Measurements from ENCODE around the gene EIF3D. TPM values are rescaled to one million over a fixed set of nuclear protein-coding genes. Genes with fewer than 3 reads are reported as not detected.

EIF3D gene
- total RNA-seq, 6 experiments from 2014 or later = 34.9 to 141 (median 50.1) TPM

- intact Hi-C loops (cut with DNase I) = no loop called here
- H3K4me1 ChIP-seq = peaks cover 0 to 15% (median 2%) of the 10 kb centered on the region in 4 donors
- peaks cover 0 to 3% (median 0%) of the 10 kb centered on the region in 4 donors for H3K36me3 ChIP-seq
- no peak for TF ChIP-seq POLR2A (IDR thresholded peaks at IDR 0.05)
- TF ChIP-seq, protein P1, sequence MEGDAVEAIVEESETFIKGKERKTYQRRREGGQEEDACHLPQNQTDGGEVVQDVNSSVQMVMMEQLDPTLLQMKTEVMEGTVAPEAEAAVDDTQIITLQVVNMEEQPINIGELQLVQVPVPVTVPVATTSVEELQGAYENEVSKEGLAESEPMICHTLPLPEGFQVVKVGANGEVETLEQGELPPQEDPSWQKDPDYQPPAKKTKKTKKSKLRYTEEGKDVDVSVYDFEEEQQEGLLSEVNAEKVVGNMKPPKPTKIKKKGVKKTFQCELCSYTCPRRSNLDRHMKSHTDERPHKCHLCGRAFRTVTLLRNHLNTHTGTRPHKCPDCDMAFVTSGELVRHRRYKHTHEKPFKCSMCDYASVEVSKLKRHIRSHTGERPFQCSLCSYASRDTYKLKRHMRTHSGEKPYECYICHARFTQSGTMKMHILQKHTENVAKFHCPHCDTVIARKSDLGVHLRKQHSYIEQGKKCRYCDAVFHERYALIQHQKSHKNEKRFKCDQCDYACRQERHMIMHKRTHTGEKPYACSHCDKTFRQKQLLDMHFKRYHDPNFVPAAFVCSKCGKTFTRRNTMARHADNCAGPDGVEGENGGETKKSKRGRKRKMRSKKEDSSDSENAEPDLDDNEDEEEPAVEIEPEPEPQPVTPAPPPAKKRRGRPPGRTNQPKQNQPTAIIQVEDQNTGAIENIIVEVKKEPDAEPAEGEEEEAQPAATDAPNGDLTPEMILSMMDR (IDR thresholded peaks at IDR 0.05) = no peak
- 58% methylated on average over 7 of the region's 14 CpGs for WGBS (ENCODE audit: insufficient coverage, low coverage, low lambda C conversion rate, missing lambda C conversion rate)
- H3K9me3 ChIP-seq = no peaks in the 10 kb centered on the region
- DNase-seq (peak in 1 of 3 donors; percentile 56), ATAC-seq (no peak)
- no peaks in the 10 kb centered on the region for H3K27me3 ChIP-seq
- H3K27ac ChIP-seq = peak overlapping the region in 1 of 3 donors; percentile 24
- no peak overlapping the region for H3K4me3 ChIP-seq
These were observed 61.7 kb downstream of the EIF3D start for GRCh38 chr22:36467042-36467810.

DNA sequence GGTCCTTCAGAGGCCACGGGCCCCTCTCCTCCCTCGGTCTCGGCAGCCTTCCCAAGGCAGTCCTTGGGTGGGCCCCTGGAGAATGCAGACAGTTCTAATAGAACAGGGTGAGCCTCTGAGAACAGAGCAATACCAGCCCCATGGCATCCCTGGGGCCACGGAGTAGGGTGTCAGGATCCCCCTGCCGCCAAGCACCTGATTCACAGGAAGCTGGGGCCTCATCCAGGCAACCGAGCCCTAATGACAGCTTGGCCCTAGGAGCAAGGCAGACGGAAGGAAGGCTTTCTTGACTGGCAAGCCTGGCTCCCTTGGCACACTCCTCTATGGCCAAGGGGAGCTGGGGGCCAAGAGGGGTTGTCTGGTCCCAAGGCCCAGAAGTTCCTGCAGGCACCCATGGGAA lies 62.7 kb downstream of the EIF3D start:
- DNase-seq (no peak), ATAC-seq (no peak)
- peaks cover 0 to 15% (median 2%) of the 10 kb centered on the region in 4 donors for H3K4me1 ChIP-seq
- H3K27me3 ChIP-seq = no peaks in the 10 kb centered on the region
- 95% methylated on average over 3 of the region's 7 CpGs for WGBS (ENCODE audit: insufficient coverage, low coverage, low lambda C conversion rate, missing lambda C conversion rate)
- no peaks in the 10 kb centered on the region for H3K36me3 ChIP-seq
- TF ChIP-seq POLR2A (IDR thresholded peaks at IDR 0.05) = no peak
- TF ChIP-seq, protein P1 (IDR thresholded peaks at IDR 0.05) = no peak
- intact Hi-C loops (cut with DNase I) = no loop called here
- H3K27ac ChIP-seq = peak overlapping the region; percentile 71 to 81 (median 80)
- H3K4me3 ChIP-seq = no peak overlapping the region
- H3K9me3 ChIP-seq = no peaks in the 10 kb centered on the region

DNA sequence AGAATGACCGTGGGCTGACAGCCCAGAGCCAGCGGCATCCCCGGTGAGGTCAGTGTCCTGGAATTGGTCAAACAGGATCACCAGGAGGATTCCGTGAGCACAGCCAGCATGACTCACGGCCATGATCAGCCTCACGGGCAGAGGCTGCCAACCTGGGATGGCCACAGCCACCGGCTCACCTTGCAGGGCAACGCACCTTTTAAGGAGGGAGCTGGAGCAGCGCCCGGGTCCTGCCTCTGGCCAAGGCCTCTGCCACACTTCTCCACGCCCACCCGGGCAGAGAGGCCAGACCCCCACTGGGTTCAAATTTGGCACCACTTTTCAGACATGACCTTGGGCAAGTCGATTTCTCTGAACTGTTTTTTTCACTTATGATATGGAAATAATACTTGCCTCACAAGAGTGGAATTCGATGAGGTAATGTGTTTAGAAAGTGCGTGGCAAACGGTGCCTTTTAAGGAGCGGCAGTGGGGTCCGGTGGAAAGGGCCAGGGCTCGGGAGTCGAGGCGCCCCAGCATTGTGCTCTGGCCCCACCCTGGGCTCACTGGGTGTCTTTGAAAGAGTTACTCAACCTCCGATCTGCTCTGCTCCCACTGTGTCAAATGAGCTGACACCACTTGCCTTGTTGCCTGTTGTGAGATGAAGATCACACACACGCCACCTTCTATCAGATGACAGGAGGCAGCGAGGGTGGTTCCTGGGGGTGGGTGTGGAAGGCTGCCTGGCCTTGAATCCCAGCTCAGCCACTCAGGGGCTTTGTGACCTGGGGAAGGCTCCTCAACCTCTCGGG lies 63.5 kb downstream of the EIF3D start:
- Histone ChIP-seq H3K36me3 (no peaks in the 10 kb centered on the region), H3K27ac (peak overlapping the region; percentile 71 to 81 (median 80)), H3K27me3 (no peaks in the 10 kb centered on the region), H3K4me1 (peaks cover 0 to 15% (median 2%) of the 10 kb centered on the region in 4 donors), H3K4me3 (no peak overlapping the region), H3K9me3 (no peaks in the 10 kb centered on the region)
- TF ChIP-seq, protein P1 (IDR thresholded peaks at IDR 0.05) = no peak
- no peak for TF ChIP-seq POLR2A (IDR thresholded peaks at IDR 0.05)
- ATAC-seq = peak; percentile 80 to 90 (median 86)
- WGBS (ENCODE audit: insufficient coverage, low coverage, low lambda C conversion rate, missing lambda C conversion rate) = 35% methylated on average over 12 of the region's 25 CpGs
- intact Hi-C loops (cut with DNase I) = loop anchor here in 1 of 2 donors (2.0 kb wide), 1 partner anchor 79 kb away; the partner anchor contains the start of gene MYH9
- DNase-seq = peak; percentile 92 to 95 (median 93)

GRCh38 chr22:36464715-36465231 lies 64.2 kb downstream of the EIF3D start:
- DNase-seq (no peak), ATAC-seq (peak in 1 of 4 donors; percentile 1)
- no peaks in the 10 kb centered on the region for H3K27me3 ChIP-seq
- H3K4me3 ChIP-seq = no peak overlapping the region
- TF ChIP-seq POLR2A (IDR thresholded peaks at IDR 0.05) = no peak
- TF ChIP-seq, protein P1 (IDR thresholded peaks at IDR 0.05) = no peak
- no peaks in the 10 kb centered on the region for H3K36me3 ChIP-seq
- WGBS (ENCODE audit: insufficient coverage, low coverage, low lambda C conversion rate, missing lambda C conversion rate) = 80% methylated on average over 4 of the region's 20 CpGs
- peak overlapping the region; percentile 71 to 81 (median 80) for H3K27ac ChIP-seq
- H3K9me3 ChIP-seq = no peaks in the 10 kb centered on the region
- peaks cover 0 to 15% (median 2%) of the 10 kb centered on the region in 4 donors for H3K4me1 ChIP-seq
- intact Hi-C loops (cut with DNase I) = loop anchor here in 1 of 2 donors (2.0 kb wide), 1 partner anchor 78 kb away; the partner anchor contains the start of gene MYH9

Data from right lobe of liver (tissue), 6 donors.